Activated B cell treated with CpG ODN at 0.5 μM for 24 hours (primary cell): ENCODE results near the gene ADAMTS6. TPM values are rescaled to one million over a fixed set of nuclear protein-coding genes. Genes with fewer than 3 reads are reported as not detected.

Source experiments
- ATAC-seq: fragments of 200-7000 bp; cut with Tn5 transposase; one replicate; pipeline ENCODE4 v1.10.0; 2021; ENCODE audit warnings: low read depth, mild to moderate bottlenecking, moderate library complexity
- CTCF ChIA-PET: fragments of 350-600 bp; sonication (Branson Sonifier 250); formaldehyde crosslinking; loops from one replicate; lab custom pipeline; 2021; ENCODE audit warnings: antibody characterized with exemption; lab: Charles Lee
- POLR2A ChIA-PET: fragments of 350-600 bp; sonication (Branson Sonifier 250); formaldehyde crosslinking; loops from one replicate; lab custom pipeline; 2021; ENCODE audit warnings: antibody characterized with exemption; lab: Charles Lee
- DNase-seq: peaks from one replicate; pipeline ENCODE4 v3.0.0; 2022
- H3K27ac Mint-ChIP-seq: one replicate; pipeline ENCODE4 v1.8.0; 2020; ENCODE audit warnings: mixed read lengths
- H3K27me3 Mint-ChIP-seq: one replicate; pipeline ENCODE4 v1.8.0; 2021; ENCODE audit warnings: mixed read lengths
- H3K36me3 Mint-ChIP-seq: one replicate; pipeline ENCODE4 v1.8.0; 2021; ENCODE audit warnings: low read depth, mixed read lengths
- H3K4me1 Mint-ChIP-seq: one replicate; pipeline ENCODE4 v1.8.0; 2021; ENCODE audit warnings: mixed read lengths
- H3K4me3 Mint-ChIP-seq: one replicate; pipeline ENCODE4 v1.8.0; 2020; ENCODE audit warnings: mild to moderate bottlenecking, mixed read lengths
- H3K9me3 Mint-ChIP-seq: one replicate; pipeline ENCODE4 v1.8.0; 2020; ENCODE audit warnings: mixed read lengths
- intact Hi-C: fragments of 100-400 bp; cut with micrococcal nuclease; formaldehyde crosslinking; loops from one replicate; pipeline ENCODE4 v1.15.1; 2024
- total RNA-seq: library from RNA; stranded (reverse); gene quantifications from 2 replicates; pipeline ENCODE4 v1.2.3, GENCODE V29; 2022
- TF ChIP-seq, protein P1 (sequence below): fragments of 200-600 bp; IDR thresholded peaks from one replicate; pipeline ENCODE4 v1.8.0; 2022; ENCODE audit warnings: antibody characterized with exemption, mild to moderate bottlenecking

The ADAMTS6 gene
- total RNA-seq, 1 donor from 2014 or later, result 3.2 TPM

GRCh38 chr5:65172486-65173129, 309.1 kb downstream of the ADAMTS6 start:
- intact Hi-C loops, result no loop called here
- H3K36me3 Mint-ChIP-seq, result peaks cover 15% of the 10 kb centered on the region
- TF ChIP-seq, protein P1, sequence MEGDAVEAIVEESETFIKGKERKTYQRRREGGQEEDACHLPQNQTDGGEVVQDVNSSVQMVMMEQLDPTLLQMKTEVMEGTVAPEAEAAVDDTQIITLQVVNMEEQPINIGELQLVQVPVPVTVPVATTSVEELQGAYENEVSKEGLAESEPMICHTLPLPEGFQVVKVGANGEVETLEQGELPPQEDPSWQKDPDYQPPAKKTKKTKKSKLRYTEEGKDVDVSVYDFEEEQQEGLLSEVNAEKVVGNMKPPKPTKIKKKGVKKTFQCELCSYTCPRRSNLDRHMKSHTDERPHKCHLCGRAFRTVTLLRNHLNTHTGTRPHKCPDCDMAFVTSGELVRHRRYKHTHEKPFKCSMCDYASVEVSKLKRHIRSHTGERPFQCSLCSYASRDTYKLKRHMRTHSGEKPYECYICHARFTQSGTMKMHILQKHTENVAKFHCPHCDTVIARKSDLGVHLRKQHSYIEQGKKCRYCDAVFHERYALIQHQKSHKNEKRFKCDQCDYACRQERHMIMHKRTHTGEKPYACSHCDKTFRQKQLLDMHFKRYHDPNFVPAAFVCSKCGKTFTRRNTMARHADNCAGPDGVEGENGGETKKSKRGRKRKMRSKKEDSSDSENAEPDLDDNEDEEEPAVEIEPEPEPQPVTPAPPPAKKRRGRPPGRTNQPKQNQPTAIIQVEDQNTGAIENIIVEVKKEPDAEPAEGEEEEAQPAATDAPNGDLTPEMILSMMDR, result no peak
- POLR2A ChIA-PET, result no interaction called here
- DNase-seq (no peak), ATAC-seq (no peak)
- no peaks in the 10 kb centered on the region for H3K4me1 Mint-ChIP-seq
- CTCF ChIA-PET, result no interaction called here
- no peak overlapping the region for H3K4me3 Mint-ChIP-seq
- no peak overlapping the region for H3K27ac Mint-ChIP-seq
- no peaks in the 10 kb centered on the region for H3K9me3 Mint-ChIP-seq
- H3K27me3 Mint-ChIP-seq, result no peaks in the 10 kb centered on the region

GRCh38 chr5:65171645-65172044, 310.1 kb downstream of the ADAMTS6 start:
- intact Hi-C loops, result no loop called here
- peaks cover 15% of the 10 kb centered on the region for H3K36me3 Mint-ChIP-seq
- H3K4me3 Mint-ChIP-seq, result no peak overlapping the region
- DNase-seq (no peak), ATAC-seq (no peak)
- TF ChIP-seq, protein P1, result no peak
- H3K27me3 Mint-ChIP-seq, result no peaks in the 10 kb centered on the region
- no peaks in the 10 kb centered on the region for H3K9me3 Mint-ChIP-seq
- H3K4me1 Mint-ChIP-seq, result no peaks in the 10 kb centered on the region
- CTCF ChIA-PET, result no interaction called here
- H3K27ac Mint-ChIP-seq, result no peak overlapping the region
- POLR2A ChIA-PET, result no interaction called here

DNA sequence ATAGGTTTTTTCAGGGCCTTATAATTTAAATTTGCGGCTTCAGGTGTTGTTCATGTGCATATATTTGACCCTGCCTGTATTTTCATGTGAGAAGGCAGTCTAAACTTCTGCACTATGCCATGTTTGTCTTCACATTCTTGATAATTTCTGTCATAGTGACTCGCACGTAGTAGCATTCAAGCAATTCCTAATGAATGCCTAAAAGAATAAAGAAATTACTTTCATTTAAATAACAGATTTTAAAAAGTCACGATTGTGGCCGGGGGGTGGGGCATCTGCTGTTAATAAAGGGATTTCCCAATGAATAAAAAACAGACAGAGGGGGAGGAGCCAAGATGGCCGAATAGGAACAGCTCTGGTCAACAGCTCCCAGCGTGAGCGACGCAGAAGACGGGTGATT, 318.0 kb downstream of the ADAMTS6 start:
- Mint-ChIP-seq H3K27me3 (no peaks in the 10 kb centered on the region), H3K4me1 (no peaks in the 10 kb centered on the region), H3K4me3 (no peak overlapping the region), H3K27ac (no peak overlapping the region), H3K9me3 (no peaks in the 10 kb centered on the region), H3K36me3 (no peaks in the 10 kb centered on the region)
- CTCF ChIA-PET, result no interaction called here
- DNase-seq, result no peak
- TF ChIP-seq, protein P1, result no peak
- no peak for ATAC-seq
- intact Hi-C loops, result no loop called here
- POLR2A ChIA-PET, result no interaction called here

GRCh38 chr5:65161655-65162054, 320.1 kb downstream of the ADAMTS6 start:
- no peaks in the 10 kb centered on the region for H3K4me1 Mint-ChIP-seq
- CTCF ChIA-PET, result no interaction called here
- H3K4me3 Mint-ChIP-seq, result no peak overlapping the region
- TF ChIP-seq, protein P1, result no peak
- intact Hi-C loops, result no loop called here
- no peak for ATAC-seq
- DNase-seq, result no peak
- no peaks in the 10 kb centered on the region for H3K9me3 Mint-ChIP-seq
- no peaks in the 10 kb centered on the region for H3K36me3 Mint-ChIP-seq
- H3K27ac Mint-ChIP-seq, result no peak overlapping the region
- POLR2A ChIA-PET, result no interaction called here
- no peaks in the 10 kb centered on the region for H3K27me3 Mint-ChIP-seq

- H3K36me3 Mint-ChIP-seq, result no peaks in the 10 kb centered on the region
- ChIA-PET CTCF (no interaction called here), POLR2A (no interaction called here)
- H3K9me3 Mint-ChIP-seq, result no peaks in the 10 kb centered on the region
- no peaks in the 10 kb centered on the region for H3K4me1 Mint-ChIP-seq
- H3K27me3 Mint-ChIP-seq, result no peaks in the 10 kb centered on the region
- intact Hi-C loops, result no loop called here
- no peak overlapping the region for H3K4me3 Mint-ChIP-seq
- no peak for ATAC-seq
- no peak overlapping the region for H3K27ac Mint-ChIP-seq
- TF ChIP-seq, protein P1, result no peak
- DNase-seq, result no peak
These were observed 323.7 kb downstream of the ADAMTS6 start for GRCh38 chr5:65157906-65158603.
